Naive thymus-derived CD4-positive, alpha-beta T cell (primary cell): ENCODE measurements around the gene EIF2B5. TPM values are rescaled to one million over a fixed set of nuclear protein-coding genes. Genes with fewer than 3 reads are reported as not detected.

ENCODE experiments used
- ATAC-seq: fragments of 150-1000 bp; cut with Tn5 transposase; 2 replicates; pipeline ENCODE4 v1.10.0; 2021; ENCODE audit warnings: mild to moderate bottlenecking, moderate library complexity
- CTCF ChIA-PET: fragments of 350-600 bp; sonication (Branson Sonifier 250); formaldehyde crosslinking; loops from one replicate; lab custom pipeline; 2021; ENCODE audit warnings: antibody characterized with exemption; lab: Charles Lee
- POLR2A ChIA-PET: fragments of 350-600 bp; sonication (Branson Sonifier 250); formaldehyde crosslinking; loops from one replicate; lab custom pipeline; 2021; ENCODE audit warnings: antibody characterized with exemption, inconsistent platforms; lab: Charles Lee
- DNase-seq, 9 donors: peaks; one replicate each; pipeline versions ENCODE4 v3.0.0 to v3.0.0-alpha.2; 2020 to 2022; ENCODE audit warnings: mixed read lengths in 1 of 9
- H3K27ac ChIP-seq: one replicate; pipeline ENCODE4 v1.7.0; 2013; ENCODE audit warnings: mild to moderate bottlenecking, low read depth, low read length, moderate library complexity
- H3K27me3 ChIP-seq, 2 donors: one replicate each; pipeline ENCODE4 v1.7.0; 2013; ENCODE audit warnings: low read length in 2 of 2, mild to moderate bottlenecking in 2 of 2, moderate library complexity in 2 of 2; ENCODE audit not compliant: control insufficient read depth in 2 of 2, insufficient read depth in 2 of 2
- H3K36me3 ChIP-seq, 3 experiments: 1 replicate in 2 of 3; 2 replicates in 1 of 3; pipeline ENCODE4 v1.7.0; 2013; ENCODE audit warnings: low read length in 3 of 3, mild to moderate bottlenecking in 3 of 3, moderate library complexity in 1 of 3; ENCODE audit not compliant: insufficient read depth in 3 of 3, control insufficient read depth in 2 of 3
- H3K4me1 ChIP-seq, 2 donors: one replicate each; pipeline ENCODE4 v1.7.0; 2013; ENCODE audit warnings: low read length in 2 of 2, mild to moderate bottlenecking in 2 of 2, moderate library complexity in 1 of 2; ENCODE audit not compliant: control insufficient read depth in 2 of 2, insufficient read depth in 2 of 2
- H3K4me3 ChIP-seq: 2 replicates; pipeline ENCODE4 v1.7.0; 2013; ENCODE audit warnings: mild to moderate bottlenecking, low read length
- H3K9me3 ChIP-seq, 3 experiments: 1 replicate in 2 of 3; 2 replicates in 1 of 3; pipeline ENCODE4 v1.7.0; 2013; ENCODE audit warnings: low read length in 3 of 3; ENCODE audit not compliant: control insufficient read depth in 2 of 3
- H3K27ac Mint-ChIP-seq, 9 donors: one replicate each; pipeline ENCODE4 v1.8.0; 2020 to 2022; ENCODE audit warnings: mixed read lengths in 9 of 9, mild to moderate bottlenecking in 8 of 9, moderate library complexity in 5 of 9, inconsistent platforms in 2 of 9
- H3K27me3 Mint-ChIP-seq, 5 donors: one replicate each; pipeline ENCODE4 v1.8.0; 2021 to 2022; ENCODE audit warnings: mixed read lengths in 5 of 5, mild to moderate bottlenecking in 1 of 5
- H3K36me3 Mint-ChIP-seq, 5 donors: one replicate each; pipeline ENCODE4 v1.8.0; 2020 to 2022; ENCODE audit warnings: mixed read lengths in 5 of 5, mild to moderate bottlenecking in 3 of 5, inconsistent platforms in 1 of 5
- H3K4me1 Mint-ChIP-seq, 7 donors: one replicate each; pipeline ENCODE4 v1.8.0; 2020 to 2022; ENCODE audit warnings: mixed read lengths in 7 of 7, mild to moderate bottlenecking in 3 of 7, inconsistent platforms in 1 of 7
- H3K4me3 Mint-ChIP-seq, 10 donors: one replicate each; pipeline ENCODE4 v1.8.0; 2020 to 2022; ENCODE audit warnings: mild to moderate bottlenecking in 10 of 10, mixed read lengths in 10 of 10, moderate library complexity in 6 of 10, inconsistent platforms in 2 of 10
- H3K9me3 Mint-ChIP-seq, 11 donors: one replicate each; pipeline ENCODE4 v1.8.0; 2020 to 2022; ENCODE audit warnings: mixed read lengths in 11 of 11, mild to moderate bottlenecking in 4 of 11, inconsistent platforms in 1 of 11, moderate library complexity in 1 of 11
- intact Hi-C, 2 donors: fragments of 100-400 bp; cut with micrococcal nuclease; formaldehyde crosslinking; loops; one replicate each; pipeline ENCODE4 v1.15.1; 2023
- polyA plus RNA-seq, 2 donors: library from polyadenylated mRNA; unstranded; fragments of 300-500 nt; fragmentation: Illumina TruSeq; gene quantifications; one replicate each; pipeline ENCODE4 v1.2.3, GENCODE V29; 2021
- total RNA-seq, 6 experiments: library from RNA in 5 of 6; stranded (reverse) in 5 of 6; gene quantifications; 1 replicate in 5 of 6; 2 replicates in 1 of 6; pipeline ENCODE4 v1.2.3 and lab custom pipeline; 2021 to 2026

EIF2B5 gene
- total RNA-seq (10 to 100 TPM; 47.2 to 87.2 (median 67.7) TPM), polyA plus RNA-seq (10 to 100 TPM; 59.7 to 74.8 TPM), total RNA-seq (lab: John Stamatoyannopoulos, UW) (109 reads per million, percentile 86 among the genes with 10 or more reads in this experiment)

GRCh38 chr3:184135149-184135910, at the start of gene EIF2B5:
TSS of gene EIF2B5 (plus strand) at chr3:184135358. CDS start at chr3:184135386, 28 bp downstream.
- Histone ChIP-seq H3K4me1 (peaks cover 4 to 10% of the 10 kb centered on the region in 2 donors), H3K9me3 (no peaks in the 10 kb centered on the region), H3K27ac (peak within 1 kb of the TSS; percentile 86), H3K4me3 (peak within 1 kb of the TSS; percentile 83), H3K27me3 (no peaks in the 10 kb centered on the region), H3K36me3 (peaks cover 0 to 23% (median 0%) of the 10 kb centered on the region in 3 experiments)
- ChIA-PET CTCF (interaction anchor here (0.7 to 2.0 kb wide), 3 partner anchors 38 to 667 kb away, joined by 4 to 5 read pairs (median 4); partner anchors contain the start of gene ABCC5), POLR2A (interaction anchor here (0.6 to 2.2 kb wide), 13 partner anchors 9 to 227 kb away, joined by 3 to 12 read pairs (median 3); partner anchors contain the start of genes ABCC5, CLCN2, DVL3 and EEF1AKMT4)
- Mint-ChIP-seq H3K9me3 (no peaks in the 10 kb centered on the region), H3K4me1 (peaks cover 29 to 40% (median 38%) of the 10 kb centered on the region in 7 donors), H3K36me3 (peaks cover 0 to 8% (median 5%) of the 10 kb centered on the region in 5 donors), H3K4me3 (peak within 1 kb of the TSS; percentile 96 to 100 (median 98)), H3K27me3 (peaks cover 0 to 10% (median 0%) of the 10 kb centered on the region in 5 donors), H3K27ac (peak within 1 kb of the TSS; percentile 92 to 98 (median 97))
- DNase-seq (peak; percentile 63 to 87 (median 84)), ATAC-seq (peak; percentile 96)
- intact Hi-C loops: loop anchor here (1.0 to 10.0 kb wide), 18 partner anchors 10 to 1036 kb away; partner anchors contain the start of genes ABCC5 (in 2 of the 2), ABCF3 (in 2 of the 2), AP2M1 (in 2 of the 2) and DVL3 (in 2 of the 2)

GRCh38 chr3:184085389-184085852, 49.7 kb upstream of the EIF2B5 start:
- Mint-ChIP-seq H3K27me3 (no peaks in the 10 kb centered on the region), H3K27ac (peak overlapping the region in 4 of 9 donors; percentile 7 to 73 (median 37)), H3K36me3 (peaks cover 0 to 11% (median 5%) of the 10 kb centered on the region in 5 donors), H3K4me1 (peaks cover 5 to 8% (median 7%) of the 10 kb centered on the region in 7 donors), H3K9me3 (peaks cover 0 to 13% (median 6%) of the 10 kb centered on the region in 11 donors), H3K4me3 (peak overlapping the region in 1 of 10 donors; percentile 18)
- DNase-seq (no peak), ATAC-seq (no peak)
- Histone ChIP-seq H3K9me3 (no peaks in the 10 kb centered on the region), H3K27me3 (no peaks in the 10 kb centered on the region), H3K36me3 (no peaks in the 10 kb centered on the region), H3K4me1 (no peaks in the 10 kb centered on the region), H3K4me3 (no peak overlapping the region), H3K27ac (no peak overlapping the region)
- intact Hi-C loops: loop anchor here in 1 of 2 donors (10.0 kb wide), 1 partner anchor 49 kb away; the partner anchor contains the start of gene EIF2B5
- CTCF ChIA-PET: interaction anchor here (0.6 kb wide), 1 partner anchor 13 kb away, joined by 5 read pairs; no protein-coding TSS in a partner anchor
- POLR2A ChIA-PET: no interaction called here

- Mint-ChIP-seq H3K27ac (no peak overlapping the region), H3K27me3 (peaks cover 4 to 20% (median 11%) of the 10 kb centered on the region in 5 donors)
- no peak overlapping the region for H3K27ac ChIP-seq
These were observed 43.0 kb upstream of the EIF2B5 start for GRCh38 chr3:184092199-184092598.

GRCh38 chr3:184096811-184097383, 38.3 kb upstream of the EIF2B5 start, which contains the start of gene HTR3E:
TSS of gene HTR3E (plus strand) at chr3:184097064. CDS start at chr3:184097530, 466 bp downstream.
- no peak for ATAC-seq
- POLR2A ChIA-PET: no interaction called here
- Histone ChIP-seq H3K4me3 (no peak within 1 kb of the TSS), H3K4me1 (no peaks in the 10 kb centered on the region), H3K27me3 (no peaks in the 10 kb centered on the region), H3K36me3 (no peaks in the 10 kb centered on the region), H3K9me3 (peaks cover 0 to 4% (median 0%) of the 10 kb centered on the region in 3 experiments), H3K27ac (no peak within 1 kb of the TSS)
- DNase-seq: no peak
- H3K27me3 Mint-ChIP-seq: peaks cover 0 to 16% (median 11%) of the 10 kb centered on the region in 5 donors
- H3K4me1 Mint-ChIP-seq: no peaks in the 10 kb centered on the region
- intact Hi-C loops: no loop called here
- peaks cover 0 to 6% (median 0%) of the 10 kb centered on the region in 5 donors for H3K36me3 Mint-ChIP-seq
- no peak within 1 kb of the TSS for H3K27ac Mint-ChIP-seq
- peaks cover 0 to 22% (median 12%) of the 10 kb centered on the region in 11 donors for H3K9me3 Mint-ChIP-seq
- no peak within 1 kb of the TSS for H3K4me3 Mint-ChIP-seq
- CTCF ChIA-PET: no interaction called here

More at GRCh38 chr3:184092199-184092598, 43.0 kb upstream of the EIF2B5 start:
- Histone ChIP-seq H3K36me3 (no peaks in the 10 kb centered on the region), H3K4me3 (no peak overlapping the region), H3K4me1 (no peaks in the 10 kb centered on the region), H3K27me3 (no peaks in the 10 kb centered on the region), H3K9me3 (peaks cover 0 to 4% (median 0%) of the 10 kb centered on the region in 3 experiments)
- ChIA-PET CTCF (no interaction called here), POLR2A (no interaction called here)
- Mint-ChIP-seq H3K4me3 (no peak overlapping the region), H3K36me3 (peaks cover 3 to 8% (median 5%) of the 10 kb centered on the region in 5 donors), H3K4me1 (no peaks in the 10 kb centered on the region), H3K9me3 (peaks cover 0 to 36% (median 17%) of the 10 kb centered on the region in 11 donors)
- ATAC-seq: no peak
- peak in 1 of 9 donors; percentile 3 for DNase-seq
- intact Hi-C loops: no loop called here

DNA sequence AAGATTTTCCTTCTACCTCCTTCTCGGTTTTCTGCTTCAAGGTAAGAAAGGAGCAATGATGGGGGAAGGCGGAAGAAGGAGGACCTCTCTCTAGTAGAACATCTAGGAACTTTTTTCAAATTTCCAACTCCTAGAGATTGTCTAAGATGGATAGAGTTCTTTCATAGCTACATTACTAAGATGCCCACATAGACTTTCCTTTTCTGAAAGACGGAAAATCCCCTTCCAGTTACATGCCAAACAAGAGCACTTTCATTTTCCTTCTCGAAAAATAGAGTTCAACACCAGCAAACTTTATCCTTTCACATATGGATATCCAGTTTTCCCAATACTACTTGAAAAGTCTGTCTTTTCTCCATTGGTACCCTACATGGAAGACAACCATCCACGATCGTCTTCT, 37.6 kb upstream of the EIF2B5 start:
- no peaks in the 10 kb centered on the region for H3K4me1 ChIP-seq
- DNase-seq (no peak), ATAC-seq (no peak)
- Mint-ChIP-seq H3K4me1 (no peaks in the 10 kb centered on the region), H3K4me3 (no peak overlapping the region), H3K27ac (no peak overlapping the region), H3K27me3 (peaks cover 0 to 15% (median 11%) of the 10 kb centered on the region in 5 donors), H3K36me3 (peaks cover 0 to 6% (median 0%) of the 10 kb centered on the region in 5 donors), H3K9me3 (peaks cover 0 to 15% (median 5%) of the 10 kb centered on the region in 11 donors)
- peaks cover 0 to 4% (median 0%) of the 10 kb centered on the region in 3 experiments for H3K9me3 ChIP-seq
- H3K36me3 ChIP-seq: no peaks in the 10 kb centered on the region
- H3K27ac ChIP-seq: no peak overlapping the region
- CTCF ChIA-PET: no interaction called here
- POLR2A ChIA-PET: no interaction called here
- no peak overlapping the region for H3K4me3 ChIP-seq
- no peaks in the 10 kb centered on the region for H3K27me3 ChIP-seq
- intact Hi-C loops: no loop called here
